ENCODE measurements around the gene CCL11. TPM values are rescaled to one million over a fixed set of nuclear protein-coding genes. Genes with fewer than 3 reads are reported as not detected.
A peak's percentile ranks its signal among the peaks of the same experiment; 100 is the strongest.
"Not testable (repeated sequence)": the region's sequence is repeated elsewhere in the genome, so short reads cannot be mapped to it uniquely, and the experiment has no call there.

Gene CCL11
- total RNA-seq, 1 donor from 2014 or later: not detected

DNA sequence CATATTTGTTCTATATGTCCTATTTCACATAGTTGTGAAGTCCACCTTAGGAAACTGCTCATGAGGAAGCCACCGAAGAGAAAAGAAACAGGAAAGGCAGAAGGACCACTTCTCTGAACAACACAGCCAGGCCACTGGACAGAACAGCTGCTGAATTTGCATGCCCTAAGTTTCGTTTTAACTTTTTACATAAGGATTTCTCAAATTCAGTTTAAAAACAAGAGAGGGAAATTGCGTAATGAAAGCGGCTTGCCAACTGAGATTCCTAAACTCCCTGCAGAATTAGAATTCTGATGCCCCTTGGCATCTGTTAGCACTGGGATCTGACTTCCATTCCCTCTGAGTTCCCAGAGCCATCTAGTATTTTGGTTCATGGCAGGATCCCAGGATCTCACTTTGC, 28.7 kb downstream of the CCL11 start:
- no peak overlapping the region for H3K4me2 ChIP-seq
- peaks cover 18% of the 10 kb centered on the region for H3K27me3 ChIP-seq
- no peaks in the 10 kb centered on the region for H3K4me1 ChIP-seq
- no peak overlapping the region for H2AFZ ChIP-seq (replicated peaks)
- no peak overlapping the region for H3K27ac Mint-ChIP-seq
- H3F3A ChIP-seq (ENCODE audit: low read depth): no peaks in the 10 kb centered on the region
- TF ChIP-seq EZH2 (IDR thresholded peaks at IDR 0.05) (no peak), EZH2phosphoT487 (IDR thresholded peaks at IDR 0.05) (no peak)
- TF ChIP-seq, protein P1, sequence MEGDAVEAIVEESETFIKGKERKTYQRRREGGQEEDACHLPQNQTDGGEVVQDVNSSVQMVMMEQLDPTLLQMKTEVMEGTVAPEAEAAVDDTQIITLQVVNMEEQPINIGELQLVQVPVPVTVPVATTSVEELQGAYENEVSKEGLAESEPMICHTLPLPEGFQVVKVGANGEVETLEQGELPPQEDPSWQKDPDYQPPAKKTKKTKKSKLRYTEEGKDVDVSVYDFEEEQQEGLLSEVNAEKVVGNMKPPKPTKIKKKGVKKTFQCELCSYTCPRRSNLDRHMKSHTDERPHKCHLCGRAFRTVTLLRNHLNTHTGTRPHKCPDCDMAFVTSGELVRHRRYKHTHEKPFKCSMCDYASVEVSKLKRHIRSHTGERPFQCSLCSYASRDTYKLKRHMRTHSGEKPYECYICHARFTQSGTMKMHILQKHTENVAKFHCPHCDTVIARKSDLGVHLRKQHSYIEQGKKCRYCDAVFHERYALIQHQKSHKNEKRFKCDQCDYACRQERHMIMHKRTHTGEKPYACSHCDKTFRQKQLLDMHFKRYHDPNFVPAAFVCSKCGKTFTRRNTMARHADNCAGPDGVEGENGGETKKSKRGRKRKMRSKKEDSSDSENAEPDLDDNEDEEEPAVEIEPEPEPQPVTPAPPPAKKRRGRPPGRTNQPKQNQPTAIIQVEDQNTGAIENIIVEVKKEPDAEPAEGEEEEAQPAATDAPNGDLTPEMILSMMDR (IDR thresholded peaks at IDR 0.05): no peak
- no peaks in the 10 kb centered on the region for H4K20me1 ChIP-seq (ENCODE audit: low read depth)
- no peaks in the 10 kb centered on the region for H3K4me1 Mint-ChIP-seq
- no peaks in the 10 kb centered on the region for H3K36me3 ChIP-seq
- no peak overlapping the region for H3K27ac ChIP-seq
- no peaks in the 10 kb centered on the region for H3K36me3 Mint-ChIP-seq
- no peak overlapping the region for H3K9ac ChIP-seq
- no peaks in the 10 kb centered on the region for H3K9me3 ChIP-seq (ENCODE audit: low read depth)
- peaks cover 2% of the 10 kb centered on the region for H3K27me3 Mint-ChIP-seq (ENCODE audit: insufficient read depth, low read depth)
- no peak for DNase-seq (ENCODE audit: low spot score)
- no peaks in the 10 kb centered on the region for H3K9me3 Mint-ChIP-seq
- no peaks in the 10 kb centered on the region for H3K79me2 ChIP-seq (ENCODE audit: low read depth)
- H3K4me3 ChIP-seq: no peak overlapping the region
- H3K4me3 Mint-ChIP-seq: no peak overlapping the region

DNA sequence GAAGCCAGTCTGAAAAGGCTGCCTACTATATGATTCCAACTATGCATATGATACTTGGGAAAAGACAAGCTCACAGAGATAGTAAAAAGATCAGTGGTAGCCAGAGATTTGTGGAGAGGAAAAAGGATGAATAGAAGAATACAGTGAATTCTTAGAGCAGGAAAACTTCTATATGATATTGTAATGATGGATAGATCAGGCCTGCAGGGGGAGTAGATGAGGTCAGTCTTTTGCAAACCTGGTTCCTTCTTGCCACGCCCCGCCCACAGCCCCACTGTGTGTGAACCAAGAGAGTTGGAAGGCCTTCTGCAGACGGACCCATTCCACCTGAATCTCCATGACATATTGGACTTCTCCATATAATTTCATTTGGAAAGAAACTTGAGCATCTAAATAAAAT, 32.9 kb downstream of the CCL11 start:
- Histone ChIP-seq H3K9ac (no peak overlapping the region), H4K20me1 (ENCODE audit: low read depth) (no peaks in the 10 kb centered on the region), H3K27ac (no peak overlapping the region), H3F3A (ENCODE audit: low read depth) (no peaks in the 10 kb centered on the region), H3K9me3 (ENCODE audit: low read depth) (no peaks in the 10 kb centered on the region), H2AFZ (replicated peaks) (no peak overlapping the region), H3K27me3 (peaks cover 17% of the 10 kb centered on the region), H3K36me3 (no peaks in the 10 kb centered on the region), H3K4me3 (no peak overlapping the region), H3K4me2 (no peak overlapping the region), H3K79me2 (ENCODE audit: low read depth) (no peaks in the 10 kb centered on the region), H3K4me1 (no peaks in the 10 kb centered on the region)
- H3K4me1 Mint-ChIP-seq: no peaks in the 10 kb centered on the region
- no peaks in the 10 kb centered on the region for H3K9me3 Mint-ChIP-seq
- H3K27me3 Mint-ChIP-seq (ENCODE audit: insufficient read depth, low read depth): peaks cover 2% of the 10 kb centered on the region
- no peak overlapping the region for H3K27ac Mint-ChIP-seq
- no peak overlapping the region for H3K4me3 Mint-ChIP-seq
- DNase-seq (ENCODE audit: low spot score): peak; percentile 21
- no peaks in the 10 kb centered on the region for H3K36me3 Mint-ChIP-seq
- no peak for TF ChIP-seq EZH2 (IDR thresholded peaks at IDR 0.05)
- TF ChIP-seq, protein P1 (IDR thresholded peaks at IDR 0.05): peak; percentile 25

DNA sequence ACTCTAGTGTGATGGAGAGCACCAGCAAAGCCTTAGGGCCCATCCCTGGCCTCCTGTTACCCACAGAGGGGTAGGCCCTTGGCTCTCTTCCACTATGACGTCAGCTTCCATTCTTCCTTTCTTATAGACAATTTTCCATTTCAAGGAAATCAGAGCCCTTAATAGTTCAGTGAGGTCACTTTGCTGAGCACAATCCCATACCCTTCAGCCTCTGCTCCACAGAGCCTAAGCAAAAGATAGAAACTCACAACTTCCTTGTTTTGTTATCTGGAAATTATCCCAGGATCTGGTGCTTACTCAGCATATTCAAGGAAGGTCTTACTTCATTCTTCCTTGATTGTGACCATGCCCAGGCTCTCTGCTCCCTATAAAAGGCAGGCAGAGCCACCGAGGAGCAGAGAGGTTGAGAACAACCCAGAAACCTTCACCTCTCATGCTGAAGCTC, 33.5 kb downstream of the CCL11 start, which contains the start of gene CCL8:
TSS of gene CCL8 (plus strand) at position 397 of the 445 bp plus-strand sequence. CDS start 67 bp downstream, outside the sequence.
- Histone ChIP-seq H3K27me3 (peaks cover 11% of the 10 kb centered on the region), H3K27ac (no peak within 1 kb of the TSS), H3K4me2 (no peak within 1 kb of the TSS), H3K79me2 (ENCODE audit: low read depth) (no peaks in the 10 kb centered on the region), H3K9me3 (ENCODE audit: low read depth) (no peaks in the 10 kb centered on the region), H2AFZ (replicated peaks) (no peak within 1 kb of the TSS), H4K20me1 (ENCODE audit: low read depth) (no peaks in the 10 kb centered on the region), H3K4me1 (no peaks in the 10 kb centered on the region), H3K9ac (no peak within 1 kb of the TSS), H3F3A (ENCODE audit: low read depth) (no peaks in the 10 kb centered on the region), H3K36me3 (no peaks in the 10 kb centered on the region), H3K4me3 (no peak within 1 kb of the TSS)
- H3K4me3 Mint-ChIP-seq: no peak within 1 kb of the TSS
- no peak for DNase-seq (ENCODE audit: low spot score)
- TF ChIP-seq EZH2phosphoT487 (IDR thresholded peaks at IDR 0.05): no peak
- no peak within 1 kb of the TSS for H3K27ac Mint-ChIP-seq
- H3K9me3 Mint-ChIP-seq: no peaks in the 10 kb centered on the region
- peaks cover 2% of the 10 kb centered on the region for H3K27me3 Mint-ChIP-seq (ENCODE audit: insufficient read depth, low read depth)
- H3K4me1 Mint-ChIP-seq: no peaks in the 10 kb centered on the region
- H3K36me3 Mint-ChIP-seq: no peaks in the 10 kb centered on the region

DNA sequence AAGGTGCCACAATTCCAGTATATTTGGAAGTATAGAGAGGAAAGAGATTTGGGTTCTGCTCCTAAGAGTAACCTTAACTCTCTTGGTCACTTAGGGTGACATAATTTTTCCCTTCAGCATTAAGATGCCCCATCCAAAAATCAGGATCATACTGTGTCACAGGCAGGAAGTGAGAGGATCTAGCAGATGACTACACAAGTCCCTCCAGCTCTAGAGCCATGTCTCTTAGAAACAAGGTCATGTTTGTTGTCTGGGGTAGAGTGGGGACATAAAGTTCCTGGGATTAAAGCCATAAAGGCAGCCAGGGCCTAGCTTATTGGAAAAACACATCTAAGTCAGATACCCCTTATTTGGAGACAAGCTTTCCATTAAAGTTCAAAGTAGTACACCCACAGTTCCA, 36.4 kb downstream of the CCL11 start:
- H3K4me2 ChIP-seq: no peak overlapping the region
- no peaks in the 10 kb centered on the region for H3K27me3 ChIP-seq
- H3K36me3 ChIP-seq: no peaks in the 10 kb centered on the region
- no peaks in the 10 kb centered on the region for H3K79me2 ChIP-seq (ENCODE audit: low read depth)
- no peak overlapping the region for H3K4me3 ChIP-seq
- no peak overlapping the region for H3K4me3 Mint-ChIP-seq
- H3K9me3 Mint-ChIP-seq: peaks cover 6% of the 10 kb centered on the region
- no peaks in the 10 kb centered on the region for H3K4me1 Mint-ChIP-seq
- no peak overlapping the region for H2AFZ ChIP-seq (replicated peaks)
- H4K20me1 ChIP-seq (ENCODE audit: low read depth): no peaks in the 10 kb centered on the region
- H3K27ac ChIP-seq: no peak overlapping the region
- H3K27me3 Mint-ChIP-seq (ENCODE audit: insufficient read depth, low read depth): no peaks in the 10 kb centered on the region
- no peak overlapping the region for H3K9ac ChIP-seq
- TF ChIP-seq EZH2phosphoT487 (IDR thresholded peaks at IDR 0.05) (no peak), EZH2 (IDR thresholded peaks at IDR 0.05) (no peak)
- TF ChIP-seq, protein P1 (IDR thresholded peaks at IDR 0.05): no peak
- no peaks in the 10 kb centered on the region for H3F3A ChIP-seq (ENCODE audit: low read depth)
- no peak overlapping the region for H3K27ac Mint-ChIP-seq
- DNase-seq (ENCODE audit: low spot score): no peak
- H3K4me1 ChIP-seq: no peaks in the 10 kb centered on the region
- H3K36me3 Mint-ChIP-seq: no peaks in the 10 kb centered on the region
- no peaks in the 10 kb centered on the region for H3K9me3 ChIP-seq (ENCODE audit: low read depth)

DNA sequence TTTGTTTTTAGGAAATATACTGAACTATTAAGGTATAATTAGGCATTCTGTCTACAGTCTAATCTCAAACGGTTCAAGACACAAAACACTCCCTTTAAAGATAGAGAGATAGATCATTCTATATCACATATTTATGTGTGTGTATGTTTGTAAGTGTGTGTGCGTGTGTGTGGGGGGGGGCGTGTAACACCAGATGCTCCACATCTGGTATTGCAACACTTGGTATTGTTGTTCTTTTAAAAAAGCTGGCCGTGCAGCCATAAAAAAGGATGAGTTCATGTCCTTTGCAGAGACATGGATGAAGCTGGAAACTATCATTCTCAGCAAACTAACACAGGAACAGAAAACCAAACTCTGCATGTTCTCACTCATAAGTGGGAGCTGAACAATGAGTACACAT, 42.0 kb downstream of the CCL11 start:
- not testable (repeated sequence) for H3F3A ChIP-seq (ENCODE audit: low read depth); H3K9me3 Mint-ChIP-seq; H3K36me3 ChIP-seq; H3K27ac Mint-ChIP-seq; H3K4me1 Mint-ChIP-seq; H4K20me1 ChIP-seq (ENCODE audit: low read depth); H3K9me3 ChIP-seq (ENCODE audit: low read depth); H3K27ac ChIP-seq; H3K27me3 Mint-ChIP-seq (ENCODE audit: insufficient read depth, low read depth); H3K4me1 ChIP-seq; DNase-seq (ENCODE audit: low spot score); H3K36me3 Mint-ChIP-seq; H3K27me3 ChIP-seq; H3K79me2 ChIP-seq (ENCODE audit: low read depth); H3K4me2 ChIP-seq; H3K4me3 Mint-ChIP-seq; H3K9ac ChIP-seq; H3K4me3 ChIP-seq; H2AFZ ChIP-seq (replicated peaks)
